GM18909 (cell line): ENCODE data around the gene ANP32A.

Experiments used
- ATAC-seq: cut with Tn5 transposase; IDR thresholded peaks from one replicate; pipeline ENCODE4 v1.9.1; 2021; ENCODE audit warnings: mild to moderate bottlenecking; ENCODE audit not compliant: unreplicated experiment, poor library complexity

Gene ANP32A

GRCh38 chr15:68821190-68821840 lies 620 bp upstream of the ANP32A start:
- ATAC-seq: peak; percentile 15

DNA sequence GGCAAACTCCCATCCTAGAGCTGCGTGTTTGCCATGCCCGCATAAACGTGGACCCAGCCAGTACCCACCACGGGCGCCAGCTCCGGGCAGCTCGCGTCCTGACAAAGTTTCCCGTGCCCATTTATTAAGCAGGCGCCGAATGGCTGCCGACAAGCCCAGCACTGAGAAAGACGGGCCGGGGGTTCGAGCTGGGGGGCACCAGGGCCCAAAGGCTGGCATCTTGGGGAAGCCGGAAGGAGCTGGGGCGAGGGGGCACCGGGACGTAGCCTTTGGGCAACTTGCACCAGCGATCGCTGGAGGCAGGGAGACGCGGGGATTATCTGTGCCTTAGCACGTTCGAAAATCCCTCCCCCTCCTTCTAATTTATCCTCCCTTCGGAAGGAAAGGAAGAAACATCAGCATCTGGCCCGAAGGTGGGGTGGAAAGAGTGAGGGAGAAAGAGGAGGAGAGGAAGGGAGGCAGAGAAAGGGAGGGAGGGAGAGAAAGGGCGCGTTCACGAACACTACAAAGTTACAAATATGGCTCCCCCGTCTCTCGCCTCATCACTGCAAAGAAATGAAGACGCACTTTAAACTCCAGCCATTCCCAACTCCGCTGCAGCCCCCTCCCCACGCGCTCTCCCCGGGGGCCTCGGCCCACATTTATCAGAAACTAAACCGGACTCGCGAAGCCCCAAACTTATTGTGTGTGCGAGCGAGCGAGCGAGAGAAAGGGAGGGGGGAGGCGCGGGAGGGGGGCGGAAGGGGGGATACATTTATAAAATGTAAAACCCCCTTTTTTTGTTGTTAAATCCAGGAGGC lies 1.0 kb downstream of the ANP32A start:
- ATAC-seq: no peak

DNA sequence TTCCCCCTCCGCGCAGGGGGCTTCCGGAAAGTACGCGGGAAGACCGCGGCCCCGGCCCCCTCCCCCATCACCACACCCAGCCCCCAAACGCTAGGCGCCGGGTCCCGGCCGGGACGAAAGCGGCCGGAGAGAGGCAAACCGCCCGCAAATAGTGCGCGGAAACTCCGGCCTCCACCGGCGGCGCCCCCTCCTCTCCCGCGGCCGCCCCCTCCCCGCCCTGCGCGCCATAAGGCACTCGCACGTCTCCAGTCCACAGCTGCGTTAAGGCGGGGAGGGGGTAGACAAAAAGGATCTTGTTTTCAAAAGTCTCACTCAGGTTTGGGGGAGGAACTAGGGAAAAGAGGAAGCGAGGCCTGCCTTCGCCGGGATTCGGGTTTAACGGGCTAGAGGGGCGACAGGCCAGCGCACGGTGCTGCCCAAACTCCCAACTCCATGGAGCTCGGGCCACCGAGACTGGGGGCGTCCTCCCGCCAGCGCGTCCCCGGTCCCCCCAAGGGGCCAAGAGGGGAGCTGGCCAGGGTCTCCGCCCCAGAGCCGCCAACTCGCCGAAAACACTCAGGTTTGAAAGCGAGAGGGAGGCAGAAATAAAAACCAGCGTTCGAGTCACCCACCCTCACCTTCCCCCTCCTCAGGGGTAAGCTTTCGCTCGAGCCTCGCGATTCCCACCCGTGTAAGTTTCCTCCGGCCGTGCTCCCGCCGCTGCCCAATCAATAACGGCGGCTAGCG lies 1.8 kb downstream of the ANP32A start:
- ATAC-seq: no peak

DNA sequence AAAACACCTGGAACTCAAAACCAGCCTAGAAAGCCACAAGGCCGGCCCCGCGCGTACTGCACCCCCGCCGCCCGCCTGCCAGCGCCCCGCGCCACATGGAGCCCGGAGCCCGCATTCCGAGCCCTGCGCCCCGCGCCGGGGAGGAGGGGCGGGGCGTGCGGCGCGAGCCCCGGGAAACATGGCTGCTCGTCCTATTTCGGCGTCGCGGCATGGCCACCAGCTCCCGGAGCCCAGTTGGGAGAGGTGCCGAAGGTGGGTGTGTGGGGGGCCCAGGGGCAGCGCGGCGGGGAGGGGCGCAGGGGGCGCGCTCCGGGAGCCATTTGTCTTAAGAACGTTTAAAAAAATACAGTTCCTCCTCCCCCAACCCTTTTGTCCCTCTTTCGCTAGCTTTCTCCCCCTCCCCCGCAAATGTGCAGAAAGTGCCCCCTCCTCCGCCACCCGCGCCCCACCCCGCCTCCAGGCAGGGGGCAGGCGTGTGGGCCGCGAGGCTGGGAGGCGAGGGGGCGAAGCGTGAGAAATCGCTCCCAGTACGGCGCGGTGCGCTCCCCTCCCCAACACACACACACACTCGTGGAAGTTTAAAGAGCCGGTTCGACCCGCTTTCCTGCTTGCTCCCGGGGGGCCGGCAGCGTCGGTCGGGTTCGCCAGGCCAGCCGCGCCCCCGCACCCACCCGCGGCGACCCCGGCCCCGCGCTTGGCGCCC lies 2.5 kb downstream of the ANP32A start:
- ATAC-seq: no peak

DNA sequence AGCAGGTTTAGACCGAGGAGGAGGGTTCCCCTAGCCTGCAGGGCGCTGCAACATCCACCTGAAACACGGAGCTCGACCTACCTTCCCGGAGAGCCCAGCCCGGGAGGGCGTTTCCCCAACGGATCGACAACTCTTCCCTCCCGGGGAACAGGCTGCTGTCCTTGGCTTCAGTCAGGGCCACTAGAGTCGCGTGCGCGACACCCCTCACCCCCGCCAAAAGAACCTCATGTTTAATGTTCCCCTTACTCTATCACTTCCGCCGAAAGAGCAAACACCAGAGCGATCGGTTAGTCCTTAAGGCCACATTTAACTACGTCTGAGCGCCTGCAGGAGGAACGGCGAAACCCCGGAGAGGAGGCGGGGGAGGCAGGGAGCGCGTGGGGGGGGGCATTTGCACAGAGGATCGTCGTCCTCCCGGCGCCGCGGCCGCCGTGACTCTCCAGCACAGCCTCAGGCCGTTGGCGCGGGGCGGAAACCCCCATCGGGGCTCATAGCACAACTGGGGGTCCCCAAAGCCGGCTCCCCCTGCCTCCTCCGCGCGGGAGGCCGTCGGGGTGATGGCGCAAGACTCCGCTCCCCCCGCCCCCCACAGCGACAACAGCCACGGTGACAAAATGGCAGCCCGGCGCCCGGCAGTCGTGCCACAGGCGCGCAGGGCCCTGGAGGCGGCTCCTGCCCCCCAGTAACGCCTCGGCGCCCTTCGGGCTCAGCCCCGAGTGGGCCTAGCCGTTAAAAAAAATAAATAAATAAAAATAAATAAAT lies 3.2 kb downstream of the ANP32A start:
- ATAC-seq: peak; percentile 27

GRCh38 chr15:68816795-68817303 lies 3.8 kb downstream of the ANP32A start:
- no peak for ATAC-seq

DNA sequence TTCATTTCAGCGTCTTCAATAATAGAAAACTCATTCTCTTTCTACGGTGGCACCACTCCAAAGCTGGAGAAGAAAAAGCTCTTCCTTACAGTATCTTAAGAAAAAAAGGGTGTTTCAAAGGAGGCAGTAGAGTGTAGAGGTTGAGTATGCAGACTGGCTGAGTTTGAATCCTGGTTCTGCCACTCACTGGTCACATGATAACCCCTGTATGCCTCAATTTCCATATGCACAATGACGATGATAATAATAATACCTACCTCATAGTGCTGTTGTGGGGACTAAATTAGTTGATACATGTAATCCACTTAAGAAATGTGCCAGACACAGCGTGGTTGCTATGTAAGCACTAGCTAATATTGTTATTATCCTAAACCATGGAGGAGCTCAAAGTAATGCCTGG lies 4.5 kb downstream of the ANP32A start:
- ATAC-seq: no peak

DNA sequence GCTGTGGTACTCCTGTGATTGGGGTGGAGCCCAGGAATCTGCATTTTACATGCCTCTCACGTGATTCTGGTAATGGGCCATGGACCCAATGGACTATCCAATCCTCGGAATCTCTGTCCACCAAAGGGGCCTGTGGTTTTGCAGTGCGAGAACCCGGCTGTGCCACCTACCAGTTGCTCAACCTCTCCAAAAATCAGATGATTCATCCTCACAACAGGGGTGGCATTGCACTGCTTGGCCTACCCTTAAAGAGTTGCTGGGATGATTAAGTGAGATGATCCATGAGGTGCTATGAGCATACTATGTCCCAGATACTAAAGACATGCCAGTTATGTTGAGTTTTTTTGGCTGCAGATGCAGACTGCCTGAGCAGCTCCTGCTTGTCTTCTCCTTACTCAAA lies 5.1 kb downstream of the ANP32A start:
- no peak for ATAC-seq

- no peak for ATAC-seq
Observed at GRCh38 chr15:68814596-68814995, 6.1 kb downstream of the ANP32A start.

DNA sequence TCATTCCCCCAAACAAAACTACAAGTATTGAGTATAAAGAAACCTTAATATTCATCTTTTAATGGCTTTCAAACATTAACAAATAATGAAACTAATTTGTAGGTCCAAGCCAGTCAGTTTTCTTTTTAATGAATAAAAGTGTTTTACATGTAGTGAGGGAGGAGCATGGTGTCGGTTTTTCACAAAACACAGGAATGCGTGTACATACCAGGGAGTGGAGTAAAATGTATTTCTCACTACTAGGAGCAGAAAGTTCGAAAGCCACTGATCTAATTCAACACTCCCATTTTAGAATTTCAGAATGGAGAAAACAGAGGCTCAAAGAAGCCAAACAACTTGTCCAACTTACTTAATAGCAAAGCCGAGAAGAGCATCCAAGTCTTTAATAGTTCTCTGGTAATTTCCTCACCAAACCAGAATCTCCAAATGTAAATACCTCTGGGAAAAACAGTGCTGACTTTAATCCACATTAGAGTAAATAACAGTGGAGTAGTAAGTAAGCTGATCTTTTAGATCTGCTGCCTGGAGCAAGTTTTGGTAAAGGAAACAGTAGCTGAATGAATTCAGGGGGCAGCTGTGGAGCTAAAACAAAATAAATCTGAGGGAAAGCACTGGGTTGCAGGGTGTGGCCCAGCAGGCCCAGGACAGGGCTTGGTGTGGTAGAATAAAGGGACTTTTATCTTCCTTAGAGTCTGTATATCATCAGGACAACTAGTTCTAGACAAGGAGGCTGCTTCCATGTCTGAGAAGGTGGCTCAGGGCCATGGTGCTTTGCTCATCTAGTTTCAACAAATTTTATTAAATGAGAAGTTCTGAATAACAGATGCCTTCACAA lies 7.9 kb downstream of the ANP32A start:
- no peak for ATAC-seq

GRCh38 chr15:68812069-68812468 lies 8.6 kb downstream of the ANP32A start:
- ATAC-seq: no peak

DNA sequence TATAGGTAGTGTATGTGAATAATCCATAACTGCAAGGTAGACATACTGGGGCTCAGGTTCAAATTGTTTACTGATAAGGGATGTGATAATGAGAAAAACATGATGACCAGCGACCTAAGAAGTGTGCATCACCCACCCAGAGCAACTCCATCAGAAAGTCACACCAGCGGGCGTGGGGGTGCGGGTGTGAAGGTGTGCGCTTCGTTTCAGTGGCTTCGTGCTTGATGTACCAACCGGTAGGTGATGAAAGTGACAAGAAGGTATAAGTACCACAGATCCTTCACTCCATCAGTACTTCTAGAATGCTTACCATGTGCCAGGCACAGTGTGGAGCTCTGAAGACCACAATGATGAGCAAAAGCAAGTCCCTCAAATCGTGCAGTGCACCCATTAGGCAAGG lies 11.2 kb downstream of the ANP32A start:
- ATAC-seq: no peak

DNA sequence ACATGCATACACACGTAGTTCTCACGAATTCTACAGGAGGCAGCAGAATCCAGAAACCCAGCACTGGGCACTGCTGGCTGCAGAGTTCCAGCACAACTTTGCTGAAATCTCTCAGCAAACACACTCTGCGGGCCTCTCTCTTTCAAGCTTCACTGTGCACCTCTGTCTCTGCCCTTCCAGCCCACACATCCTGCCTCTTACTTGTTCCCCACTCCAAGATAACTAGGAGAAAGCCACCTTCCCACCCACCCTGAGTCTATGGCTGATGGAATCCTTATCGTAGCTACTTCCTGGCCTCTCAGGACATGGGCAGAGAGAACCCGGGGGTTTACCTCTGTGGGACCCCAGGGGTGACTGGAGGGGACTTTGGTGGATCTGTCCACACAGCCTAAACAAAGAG lies 11.9 kb downstream of the ANP32A start:
- no peak for ATAC-seq

DNA sequence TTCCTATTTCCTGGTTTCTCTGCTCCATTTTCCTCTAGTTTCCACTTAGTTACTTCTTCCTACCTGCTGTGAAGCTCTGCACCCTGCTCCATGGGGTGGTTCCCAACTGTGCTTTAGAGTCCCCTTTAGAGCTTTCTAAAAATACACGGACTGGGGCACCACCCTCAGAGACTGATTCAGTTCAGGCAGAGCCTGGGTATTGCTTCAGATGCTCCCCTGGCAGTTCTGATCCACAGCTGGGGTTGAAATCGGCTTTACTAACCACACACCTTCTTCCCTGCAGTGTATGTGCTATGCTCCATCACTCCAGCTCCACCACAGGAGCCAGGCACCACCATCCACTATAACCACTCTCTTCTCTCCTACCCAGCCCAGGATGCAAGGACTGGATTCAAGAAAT lies 12.6 kb downstream of the ANP32A start:
- no peak for ATAC-seq

- no peak for ATAC-seq
Observed at GRCh38 chr15:68807249-68807648, 13.4 kb downstream of the ANP32A start.

- no peak for ATAC-seq
Observed at GRCh38 chr15:68806220-68807060, 14.3 kb downstream of the ANP32A start.

DNA sequence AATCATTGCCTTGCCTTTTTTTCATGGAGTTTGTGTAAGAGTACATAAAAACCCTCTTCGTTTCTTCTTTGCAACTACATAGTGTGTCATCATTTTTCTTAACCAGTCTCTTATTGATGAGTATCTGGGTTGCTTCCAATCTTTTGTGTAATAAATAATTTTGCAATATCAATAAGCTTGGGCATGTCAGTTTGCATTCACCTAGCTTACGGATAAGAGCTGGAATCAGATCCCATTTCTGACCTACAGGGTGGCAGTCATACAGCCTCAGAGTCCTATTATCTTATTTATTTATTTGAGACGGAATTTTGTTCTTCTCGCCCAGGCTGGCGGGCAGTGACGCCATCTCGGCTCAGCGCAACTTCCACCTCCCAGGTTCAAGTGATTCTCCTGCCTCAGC lies 18.3 kb downstream of the ANP32A start:
- no peak for ATAC-seq

GRCh38 chr15:68801572-68802148 lies 19.0 kb downstream of the ANP32A start:
- no peak for ATAC-seq
